G401 (cell line): ENCODE data around the gene MEPE. TPM values are rescaled to one million over a fixed set of nuclear protein-coding genes. Genes with fewer than 3 reads are reported as not detected.

Experiments used
- DNase-seq: peaks from one replicate; pipeline ENCODE4 v3.0.0-alpha.2; 2015; ENCODE audit warnings: low spot score
- in situ Hi-C: cut with HindIII; loops from 2 replicates; pipeline ENCODE4 v1.10.0; 2016; ENCODE audit warnings: low sequenced_read_pairs, mixed read lengths
- total RNA-seq: library from RNA; depleted of rRNA; stranded (reverse); fragments of >200 nt; shearing (Covaris generic); gene quantifications from 2 replicates; pipeline ENCODE4 v1.2.3, GENCODE V29; 2014

MEPE gene
- total RNA-seq, 1 experiment from 2014 or later: not detected

DNA sequence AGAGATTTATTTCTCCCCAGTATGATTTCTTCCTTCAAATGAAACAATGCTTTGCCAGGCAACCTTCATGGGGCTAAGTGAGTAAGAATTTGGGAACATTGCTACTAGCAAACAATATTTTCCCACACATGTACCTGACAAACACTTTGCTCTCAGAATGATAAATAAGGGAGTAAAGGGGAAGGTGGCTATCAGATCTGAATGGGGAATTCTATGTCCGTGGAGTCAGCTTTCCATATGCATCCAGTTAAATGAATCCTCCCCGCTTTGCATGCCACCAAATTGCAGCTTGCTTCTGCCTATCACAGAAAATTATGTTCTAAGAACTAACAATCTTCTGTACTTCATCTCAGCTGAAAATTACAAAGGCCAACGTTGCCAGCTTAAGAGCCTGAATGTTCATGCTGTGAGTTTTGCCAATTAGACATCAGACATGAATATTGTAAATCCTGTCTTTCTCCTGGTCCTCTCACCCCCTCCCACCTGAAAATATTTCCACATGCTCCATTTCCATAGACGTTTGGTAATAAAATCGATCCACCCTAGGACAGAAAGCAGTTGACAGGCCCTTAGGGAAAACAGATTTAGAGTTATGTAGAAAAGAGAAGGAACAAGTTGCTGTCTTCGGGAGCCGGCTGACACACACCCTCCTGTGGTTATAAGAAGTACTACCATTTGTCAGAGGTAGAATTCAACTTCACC lies 6.3 kb downstream of the MEPE start:
- in situ Hi-C loops: no loop called here
- DNase-seq: peak; percentile 68

DNA sequence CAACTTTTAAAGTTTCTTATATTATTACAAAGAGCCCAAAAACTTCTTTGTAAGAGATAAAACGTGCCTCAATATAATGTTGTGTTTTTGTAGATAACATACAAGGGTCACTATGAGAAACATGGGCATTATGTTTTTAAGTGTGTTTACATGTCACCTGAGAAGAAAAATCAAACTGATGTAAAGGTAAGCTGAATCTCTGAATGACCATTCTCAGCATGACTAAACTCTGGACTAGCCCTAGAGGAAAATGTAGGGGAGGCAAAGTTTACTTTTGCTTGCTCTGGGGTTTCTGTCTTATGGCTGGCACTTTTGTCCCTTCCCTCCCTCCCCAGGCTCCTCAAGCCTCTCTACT lies 6.8 kb downstream of the MEPE start:
- in situ Hi-C loops: no loop called here

DNA sequence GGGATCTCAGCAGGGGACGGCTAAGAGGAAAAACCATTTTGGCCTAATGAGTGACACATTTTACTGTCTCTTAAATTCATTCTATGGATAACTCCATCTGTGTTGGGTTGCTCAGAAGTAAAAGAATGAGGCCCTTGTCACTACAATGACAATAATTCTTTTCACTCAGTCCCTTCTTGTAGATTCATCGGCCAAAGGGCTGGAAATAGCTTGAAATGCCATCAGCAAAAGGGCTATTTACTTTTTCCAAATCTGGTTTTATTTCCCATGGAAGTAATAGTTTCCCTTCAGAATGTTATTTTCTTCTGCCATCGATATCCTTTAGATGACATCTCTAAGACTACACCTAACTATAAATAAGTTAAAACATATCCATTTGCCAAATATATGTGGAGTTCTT lies 7.4 kb downstream of the MEPE start:
- in situ Hi-C loops: no loop called here
- DNase-seq: no peak

More for the DNA sequence above, 6.8 kb downstream of the MEPE start:
- no peak for DNase-seq

DNA sequence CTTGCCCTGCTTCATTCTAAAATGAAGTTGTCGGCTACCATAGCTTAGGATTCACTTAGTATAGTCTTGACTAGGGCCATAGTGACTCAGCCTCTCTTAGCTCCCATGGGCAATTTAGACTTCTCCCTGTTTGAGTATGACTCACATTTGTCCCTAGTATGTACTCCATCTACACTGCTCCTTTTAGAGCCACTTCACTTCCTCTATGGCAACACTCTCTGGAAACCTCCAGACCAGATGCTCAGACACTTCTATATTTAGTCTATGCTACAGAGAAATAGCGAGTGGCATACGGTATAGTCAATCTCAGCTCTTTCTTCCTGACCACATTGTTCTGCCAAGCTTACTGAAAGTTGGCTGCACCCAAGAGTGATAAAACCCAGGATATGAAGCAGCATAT lies 11.2 kb downstream of the MEPE start:
- in situ Hi-C loops: no loop called here
- peak; percentile 95 for DNase-seq

DNA sequence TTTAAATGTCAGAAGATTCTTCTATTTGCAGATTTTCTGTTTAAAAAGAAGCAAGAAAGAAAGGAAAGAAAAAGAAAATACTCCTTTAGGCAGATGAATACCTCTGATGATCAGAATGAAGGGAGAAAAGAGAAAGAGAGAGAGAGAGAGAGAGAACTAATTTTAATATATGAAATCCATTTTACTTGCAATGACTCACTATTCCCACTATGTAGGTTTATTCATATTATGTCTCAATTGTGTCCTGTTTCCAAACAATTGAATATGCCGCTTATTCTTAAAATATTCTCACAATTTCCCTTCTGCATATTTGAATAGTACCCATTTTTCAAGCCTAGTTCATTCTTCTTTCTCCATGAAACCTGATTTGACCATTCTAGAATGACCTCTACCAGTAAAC lies 11.7 kb downstream of the MEPE start:
- in situ Hi-C loops: no loop called here
- no peak for DNase-seq

DNA sequence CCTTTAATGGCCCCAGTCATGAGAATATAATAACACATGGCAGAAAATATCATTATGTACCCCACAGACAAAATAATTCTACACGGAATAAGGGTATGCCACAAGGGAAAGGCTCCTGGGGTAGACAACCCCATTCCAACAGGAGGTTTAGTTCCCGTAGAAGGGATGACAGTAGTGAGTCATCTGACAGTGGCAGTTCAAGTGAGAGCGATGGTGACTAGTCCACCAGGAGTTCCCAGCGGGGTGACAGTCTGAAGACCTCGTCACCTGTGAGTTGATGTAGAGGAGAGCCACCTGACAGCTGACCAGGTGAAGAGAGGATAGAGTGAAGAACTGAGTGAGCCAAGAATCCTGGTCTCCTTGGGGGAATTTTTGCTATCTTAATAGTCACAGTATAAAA lies 13.5 kb downstream of the MEPE start:
- in situ Hi-C loops: no loop called here
- DNase-seq: no peak

DNA sequence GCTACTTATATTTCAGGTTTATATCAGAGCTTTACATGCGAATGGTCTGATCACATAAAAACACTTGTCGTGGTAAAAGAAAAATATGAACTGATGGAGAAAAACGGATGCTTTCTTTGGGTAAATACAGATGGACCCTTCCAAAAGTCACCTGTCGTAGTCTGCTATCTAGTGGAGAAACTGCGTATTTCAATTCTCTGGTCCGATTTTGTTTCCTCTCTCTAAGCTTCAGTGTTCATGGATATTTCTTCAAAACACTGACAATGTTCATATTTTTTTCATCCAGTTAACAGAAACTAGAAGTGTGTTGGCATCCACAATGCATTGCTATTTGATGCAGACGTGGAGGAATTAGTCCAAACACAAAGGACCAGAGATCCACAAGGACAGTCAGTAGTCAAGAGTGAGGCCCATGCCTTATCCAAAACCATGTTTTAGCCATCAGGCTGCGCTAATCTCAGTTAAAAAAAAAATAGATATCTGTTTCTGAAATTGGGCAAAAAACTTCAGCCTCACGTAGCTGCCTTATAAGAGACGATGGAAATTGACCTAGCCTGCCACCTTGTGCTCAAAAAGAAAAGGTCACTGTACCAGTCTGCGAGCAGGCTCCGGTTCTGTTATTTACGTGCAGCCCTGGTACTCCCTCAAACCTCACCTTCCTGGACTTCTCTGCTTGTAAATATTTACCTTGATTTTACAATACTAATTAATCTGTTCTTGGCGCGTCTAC lies 16.0 kb downstream of the MEPE start:
- DNase-seq: peak; percentile 91
- in situ Hi-C loops: no loop called here

DNA sequence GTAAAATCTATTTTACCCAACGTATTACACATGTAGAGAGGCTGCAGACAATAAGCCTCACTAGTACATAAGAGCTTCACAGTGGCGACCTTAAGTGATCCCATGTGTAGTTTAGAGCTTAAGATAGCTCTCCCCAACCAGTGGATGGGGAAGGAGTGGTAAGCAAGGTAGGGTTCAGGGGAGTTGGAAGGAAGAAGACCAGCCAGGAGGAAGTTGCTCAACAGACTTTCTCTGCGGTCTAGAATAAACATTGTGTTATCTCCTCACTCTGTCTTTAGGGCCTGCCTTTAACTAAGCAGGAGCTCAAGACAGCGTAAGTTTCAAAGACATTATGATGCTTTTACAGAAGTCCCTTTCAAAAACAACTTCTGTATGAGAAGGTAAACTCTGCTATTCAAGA lies 16.8 kb downstream of the MEPE start:
- DNase-seq: peak; percentile 27
- in situ Hi-C loops: loop anchor here (25.0 kb wide), 1 partner anchor 113 kb away; no protein-coding TSS in a partner anchor

DNA sequence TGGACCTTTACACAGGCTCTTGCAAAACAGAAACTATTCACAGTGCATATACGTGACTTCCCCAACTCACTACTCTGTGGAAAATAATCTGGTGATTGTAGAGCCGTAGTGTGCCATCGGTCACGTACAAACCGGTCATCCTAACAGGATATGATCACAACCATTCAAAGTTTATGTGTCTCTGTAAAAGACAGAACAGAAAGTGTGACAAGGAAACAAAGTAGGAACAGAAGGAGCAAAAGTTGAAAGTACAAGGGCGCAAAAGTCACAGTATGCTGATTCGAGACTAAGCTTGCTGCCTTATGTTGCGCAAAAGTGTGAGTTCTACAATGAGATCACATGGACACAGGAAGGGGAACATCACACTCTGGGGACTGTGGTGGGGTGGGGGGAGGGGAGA lies 18.6 kb downstream of the MEPE start:
- in situ Hi-C loops: loop anchor here (25.0 kb wide), 1 partner anchor 111 kb away; no protein-coding TSS in a partner anchor

DNA sequence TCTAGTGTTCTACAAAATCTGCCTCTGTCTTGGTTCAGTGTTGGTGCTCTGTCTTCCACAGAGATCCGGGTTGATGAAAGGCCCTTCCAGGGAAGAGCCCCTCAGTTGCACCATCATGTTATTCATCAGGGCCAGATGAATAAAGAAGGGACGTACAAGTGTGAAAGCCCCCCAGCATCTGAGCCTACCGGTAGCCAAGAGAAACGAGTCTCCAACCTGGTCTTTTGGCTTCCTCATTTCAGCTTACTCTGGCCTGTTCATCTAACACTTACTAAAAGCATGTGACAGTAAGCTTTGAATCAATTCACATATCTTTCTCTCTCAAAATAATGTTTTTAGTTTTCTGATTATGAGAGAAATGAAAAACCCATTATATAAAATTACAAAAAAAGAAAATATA lies 19.2 kb downstream of the MEPE start:
- DNase-seq: no peak
- in situ Hi-C loops: loop anchor here (25.0 kb wide), 1 partner anchor 110 kb away; no protein-coding TSS in a partner anchor

More for the DNA sequence above, 18.6 kb downstream of the MEPE start:
- no peak for DNase-seq

DNA sequence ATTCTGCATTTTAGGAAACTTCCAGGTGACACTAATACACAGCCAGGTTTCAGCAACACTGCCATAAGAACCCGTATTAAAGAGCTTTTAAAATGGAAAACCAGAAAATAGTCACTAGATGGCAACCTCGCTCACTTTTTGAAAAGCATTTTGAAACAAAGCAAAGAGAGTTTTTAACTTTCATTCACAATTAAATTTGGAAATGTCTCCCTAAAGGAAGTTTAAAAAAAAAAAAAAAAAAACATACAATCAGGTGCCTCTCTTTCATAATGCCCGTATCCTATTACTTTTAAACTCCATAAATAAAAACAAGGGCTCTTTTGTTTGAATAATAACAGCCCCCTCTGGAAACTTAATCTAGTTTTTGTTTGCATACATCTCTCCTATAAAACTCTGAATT lies 20.3 kb downstream of the MEPE start:
- peak; percentile 66 for DNase-seq
- in situ Hi-C loops: loop anchor here (25.0 kb wide), 1 partner anchor 109 kb away; no protein-coding TSS in a partner anchor

DNA sequence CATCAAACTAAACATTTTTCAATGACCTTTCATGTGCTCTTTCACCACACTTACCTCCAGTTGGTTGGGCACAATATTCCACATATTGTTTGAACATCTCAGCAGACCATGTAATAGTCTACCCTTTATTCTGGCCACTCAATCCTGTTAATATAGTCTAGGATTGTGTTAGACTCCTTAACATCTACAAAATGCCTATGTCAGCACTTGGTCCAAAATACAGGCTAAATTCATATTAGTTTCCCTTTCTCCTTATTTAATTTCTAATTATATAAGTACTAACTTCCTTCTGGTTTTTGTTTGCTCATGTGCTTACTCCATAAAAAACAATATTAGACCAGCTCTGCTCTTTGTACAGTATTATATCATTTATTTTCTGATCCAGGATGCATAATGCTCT lies 21.1 kb downstream of the MEPE start:
- in situ Hi-C loops: loop anchor here (25.0 kb wide), 1 partner anchor 108 kb away; no protein-coding TSS in a partner anchor
- no peak for DNase-seq

DNA sequence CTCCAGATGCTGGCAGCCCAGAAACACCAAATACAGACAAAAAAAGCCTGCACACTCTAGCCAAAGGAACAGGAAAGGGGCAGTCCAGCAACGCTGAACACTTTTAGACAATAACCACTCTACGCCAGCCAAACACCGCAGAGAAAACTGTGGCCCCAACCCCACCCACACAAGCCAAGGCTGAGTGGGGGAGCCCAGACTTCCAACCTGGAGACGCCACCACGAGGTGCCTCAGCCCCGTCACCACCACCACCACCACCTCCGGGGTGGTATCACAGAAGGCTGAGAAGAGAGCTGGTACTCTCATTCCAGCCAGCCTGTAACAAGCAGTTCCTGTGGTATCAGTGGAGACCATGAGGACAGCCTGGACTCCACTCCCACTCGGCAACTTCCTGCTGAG lies 22.8 kb downstream of the MEPE start:
- in situ Hi-C loops: loop anchor here (25.0 kb wide), 1 partner anchor 107 kb away; no protein-coding TSS in a partner anchor
- DNase-seq: no peak

DNA sequence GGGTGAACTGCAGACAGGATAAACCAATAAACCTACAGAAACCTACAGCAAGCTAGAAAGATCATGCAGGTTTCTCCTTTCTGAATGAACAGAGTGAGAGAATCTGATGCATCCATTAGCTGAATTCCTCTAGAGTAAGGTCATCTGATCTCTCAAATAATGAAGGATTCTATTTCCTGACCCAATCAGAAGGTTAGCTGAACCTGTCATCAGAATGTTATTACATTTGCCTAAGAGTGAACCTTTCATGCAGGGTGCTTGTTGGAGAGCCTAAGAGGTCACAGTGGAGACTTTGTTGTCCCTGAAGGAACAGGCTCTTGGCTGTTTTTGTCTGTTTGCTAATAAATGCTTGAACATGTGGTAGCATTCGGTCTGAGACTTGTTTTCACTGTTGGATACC lies 24.0 kb downstream of the MEPE start:
- peak; percentile 45 for DNase-seq
- in situ Hi-C loops: loop anchor here (25.0 kb wide), 1 partner anchor 105 kb away; no protein-coding TSS in a partner anchor

DNA sequence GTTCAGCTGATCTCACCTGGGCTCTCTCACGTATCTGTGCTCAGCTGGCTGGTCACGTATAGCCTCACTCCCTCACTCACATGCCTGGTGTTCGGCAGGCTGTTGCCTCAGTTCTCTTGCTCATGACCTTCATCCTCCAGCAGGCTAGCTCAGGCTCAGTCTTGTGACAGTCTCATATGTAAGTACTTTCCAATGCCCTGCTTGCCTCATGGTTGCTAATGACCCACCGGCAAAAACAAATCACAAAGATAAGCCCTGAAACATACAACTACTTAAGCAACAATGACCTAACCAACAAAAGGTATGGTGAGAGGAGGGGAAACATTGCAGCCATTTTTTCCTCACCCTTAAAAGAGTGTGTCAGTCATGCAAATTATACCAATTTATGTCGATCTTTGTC lies 25.0 kb downstream of the MEPE start:
- no peak for DNase-seq
- in situ Hi-C loops: loop anchor here (25.0 kb wide), 1 partner anchor 105 kb away; no protein-coding TSS in a partner anchor

DNA sequence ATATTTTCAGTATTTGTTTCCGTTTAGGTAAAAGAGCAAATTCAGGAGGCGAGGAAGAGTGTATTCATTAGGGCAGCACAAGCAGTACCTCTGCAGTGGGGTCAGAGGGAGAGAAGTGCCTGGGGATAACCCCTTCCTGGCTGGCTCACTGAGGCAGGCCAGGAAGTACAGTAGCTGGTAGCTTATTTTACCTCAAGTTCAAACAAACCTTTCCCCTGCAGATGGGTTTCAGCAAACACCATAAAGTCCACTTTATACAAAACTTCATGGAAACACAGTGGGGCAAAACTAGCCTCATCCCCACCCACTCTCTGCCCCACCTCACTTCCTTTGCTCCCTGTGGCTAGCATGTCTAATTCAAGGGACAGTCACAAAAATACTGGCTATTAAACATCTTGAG lies 29.5 kb downstream of the MEPE start:
- DNase-seq: no peak
- in situ Hi-C loops: loop anchor here (25.0 kb wide), 1 partner anchor 100 kb away; no protein-coding TSS in a partner anchor

DNA sequence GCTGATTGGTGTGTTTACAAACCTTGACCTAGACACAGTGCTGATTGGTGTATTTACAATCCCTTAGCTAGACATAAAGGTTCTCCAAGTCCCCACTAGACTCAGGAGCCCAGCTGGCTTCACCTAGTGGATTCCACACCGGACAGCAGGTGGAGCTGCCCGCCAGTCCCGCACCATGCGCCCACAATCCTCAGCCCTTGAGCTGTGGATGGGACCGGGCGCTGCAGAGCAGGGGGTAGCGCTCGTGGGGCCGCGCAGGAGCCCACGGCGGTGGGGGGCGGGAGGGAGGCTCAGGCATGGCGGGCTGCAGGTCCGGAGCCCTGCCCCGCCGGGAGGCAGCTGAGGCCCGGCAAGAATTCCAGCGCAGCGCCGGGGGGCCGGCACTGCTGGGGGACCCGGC lies 30.7 kb downstream of the MEPE start:
- in situ Hi-C loops: loop anchor here (25.0 kb wide), 1 partner anchor 99 kb away; no protein-coding TSS in a partner anchor
- no peak for DNase-seq

DNA sequence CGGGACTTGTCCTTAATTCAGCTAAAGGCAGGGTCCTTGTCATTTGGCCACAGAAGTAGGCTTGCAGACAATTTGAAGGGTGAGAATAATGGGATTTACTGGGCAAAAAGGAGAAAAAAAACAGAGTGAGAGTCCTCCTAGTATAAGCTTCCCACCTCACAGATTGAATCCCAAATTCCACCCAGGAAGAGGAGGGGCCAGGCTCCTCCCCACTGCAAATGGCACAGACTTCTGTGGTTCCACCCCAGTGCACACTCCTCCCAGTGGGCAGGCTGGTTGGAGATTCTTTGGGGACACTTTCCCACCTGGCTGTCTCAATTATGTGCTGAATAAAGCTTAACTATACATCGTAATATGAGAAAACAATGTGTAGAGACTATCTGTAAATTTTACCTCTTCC lies 31.6 kb downstream of the MEPE start:
- DNase-seq: no peak
- in situ Hi-C loops: loop anchor here (25.0 kb wide), 1 partner anchor 98 kb away; no protein-coding TSS in a partner anchor

DNA sequence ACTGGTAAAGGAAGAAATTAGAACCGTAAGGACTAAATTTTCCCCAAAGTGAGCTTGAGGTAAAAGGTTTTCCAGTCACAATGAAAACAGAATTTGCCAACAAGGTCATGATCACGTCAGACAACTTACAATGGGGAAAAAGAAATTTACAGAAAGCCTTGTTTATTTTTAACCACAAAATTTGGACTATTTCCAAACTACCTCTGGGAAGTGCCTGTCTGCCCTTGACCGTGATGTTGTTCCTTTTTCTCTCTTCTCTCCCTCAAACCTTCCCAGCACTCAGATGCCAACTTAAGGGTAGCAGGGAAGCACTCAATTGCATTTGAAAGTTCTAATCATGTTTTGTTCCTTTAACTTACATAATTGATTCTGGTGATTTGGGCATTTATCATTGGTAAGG lies 32.5 kb downstream of the MEPE start:
- in situ Hi-C loops: loop anchor here (25.0 kb wide), 1 partner anchor 97 kb away; no protein-coding TSS in a partner anchor
- no peak for DNase-seq

DNA sequence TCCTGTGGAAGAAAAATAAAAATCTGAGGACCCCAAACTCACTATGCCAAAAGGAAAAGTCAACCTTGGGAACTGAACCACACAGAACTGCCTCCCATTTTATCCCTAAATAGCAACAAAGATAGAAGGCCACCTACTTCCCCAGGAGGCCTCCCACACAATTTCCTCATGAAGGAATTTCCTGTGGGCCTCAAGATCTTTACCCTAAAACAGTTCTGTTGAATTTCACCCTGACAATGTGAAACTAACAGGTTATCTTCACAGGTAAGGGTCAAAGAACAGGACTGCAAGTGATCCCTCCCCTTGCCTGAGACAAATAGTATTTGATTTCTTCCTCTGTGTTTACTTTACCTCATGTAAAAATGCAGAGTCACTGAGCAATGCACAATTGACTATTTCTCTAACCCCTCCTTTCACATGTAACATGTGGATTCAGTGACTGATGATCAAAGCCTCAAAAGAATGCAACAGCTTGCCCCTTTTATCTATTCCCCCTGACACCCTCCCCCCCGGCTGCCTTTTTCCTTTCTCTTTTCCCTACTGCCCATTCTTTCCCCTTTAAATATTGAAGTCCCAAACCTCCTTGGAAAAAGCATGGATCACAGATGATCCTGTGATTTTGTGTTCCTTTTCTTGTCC lies 33.3 kb downstream of the MEPE start:
- DNase-seq: no peak
- in situ Hi-C loops: loop anchor here (25.0 kb wide), 1 partner anchor 96 kb away; no protein-coding TSS in a partner anchor
